IMR-90 (cell line): Measurements from ENCODE around the gene ADCY2. TPM values are rescaled to one million over a fixed set of nuclear protein-coding genes. Genes with fewer than 3 reads are reported as not detected.

Experiments
- ATAC-seq: fragments of 200-7000 bp; cut with Tn5 transposase; 2 replicates; pipeline ENCODE4 v1.9.1; 2020; ENCODE audit warnings: low read depth, mild to moderate bottlenecking, moderate library complexity
- BruUV-seq: library from RNA; stranded (reverse); fragments of 400-500 nt; replicated peaks from 2 replicates; lab custom pipeline; 2021; lab: Mats Ljungman, UMichigan
- CTCF ChIA-PET: fragments of 300-600 bp; formaldehyde crosslinking; extraction: SDS; loops from one replicate; lab custom pipeline; 2021; ENCODE audit warnings: antibody characterized with exemption; lab: Yijun Ruan, JAX
- POLR2A ChIA-PET: fragments of 300-600 bp; sonication (Branson Sonifier 250); formaldehyde crosslinking; loops from one replicate; lab custom pipeline; 2022; ENCODE audit warnings: antibody characterized with exemption; ENCODE audit not compliant: unreplicated experiment; lab: Charles Lee
- DNase-seq: peaks from one replicate; pipeline ENCODE4 v3.0.0; 2013
- H2AFZ ChIP-seq: replicated peaks from 2 replicates; pipeline ENCODE3; 2013; ENCODE audit warnings: low read length, mild to moderate bottlenecking; ENCODE audit not compliant: poor library complexity
- H2AK5ac ChIP-seq: 2 replicates; pipeline ENCODE4 v1.6.1; 2013; ENCODE audit warnings: low read depth, low read length, inconsistent platforms
- H2AK9ac ChIP-seq: replicated peaks from 2 replicates; pipeline ENCODE3; 2013; ENCODE audit warnings: mild to moderate bottlenecking, low read depth, low read length, moderate library complexity; ENCODE audit not compliant: poor library complexity
- H2BK120ac ChIP-seq: 2 replicates; pipeline ENCODE4 v1.6.1; 2013; ENCODE audit warnings: low read depth, low read length, inconsistent platforms
- H2BK15ac ChIP-seq: 3 replicates; pipeline ENCODE4 v1.6.1; 2013; ENCODE audit warnings: low read depth, low read length, inconsistent platforms
- H2BK20ac ChIP-seq: 2 replicates; pipeline ENCODE4 v1.6.1; 2013; ENCODE audit warnings: low read depth, mild to moderate bottlenecking, inconsistent platforms, low read length, moderate library complexity
- H2BK5ac ChIP-seq: 2 replicates; pipeline ENCODE4 v1.6.1; 2013; ENCODE audit warnings: mild to moderate bottlenecking, low read depth, low read length, inconsistent platforms; ENCODE audit not compliant: poor library complexity, severe bottlenecking
- H3K14ac ChIP-seq: replicated peaks from 2 replicates; pipeline ENCODE4 v1.6.1; 2013; ENCODE audit warnings: low read depth, low read length, inconsistent platforms
- H3K18ac ChIP-seq: 2 replicates; pipeline ENCODE4 v1.6.1; 2013; ENCODE audit warnings: low read depth, low read length, control low read depth
- H3K23ac ChIP-seq: 2 replicates; pipeline ENCODE4 v1.6.1; 2013; ENCODE audit warnings: low read depth, low read length, inconsistent platforms
- H3K27ac ChIP-seq: 2 replicates; pipeline ENCODE4 v1.5.1; 2013; ENCODE audit warnings: mild to moderate bottlenecking, control low read depth, low read length; ENCODE audit not compliant: insufficient read depth
- H3K27me3 ChIP-seq: 2 replicates; pipeline ENCODE4 v1.6.1; 2013; ENCODE audit warnings: low read length; ENCODE audit not compliant: control insufficient read depth, insufficient read depth
- H3K36me3 ChIP-seq: 2 replicates; pipeline ENCODE4 v1.6.1; 2013; ENCODE audit warnings: low read length, mixed read lengths; ENCODE audit not compliant: control insufficient read depth, insufficient read depth
- H3K4ac ChIP-seq: 2 replicates; pipeline ENCODE4 v1.6.1; 2013; ENCODE audit warnings: low read depth, low read length, inconsistent platforms
- H3K4me1 ChIP-seq: 2 replicates; pipeline ENCODE4 v1.6.1; 2013; ENCODE audit warnings: low read length, mixed read lengths; ENCODE audit not compliant: control insufficient read depth, insufficient read depth
- H3K4me2 ChIP-seq: 2 replicates; pipeline ENCODE4 v1.6.1; 2013; ENCODE audit warnings: low read depth, mild to moderate bottlenecking, control low read depth, low read length, moderate library complexity
- H3K4me3 ChIP-seq: 2 replicates; pipeline ENCODE4 v1.5.1; 2013; ENCODE audit warnings: low read depth, mild to moderate bottlenecking, control low read depth, low read length, moderate library complexity; ENCODE audit not compliant: insufficient read depth
- H3K56ac ChIP-seq: 2 replicates; pipeline ENCODE4 v1.6.1; 2013; ENCODE audit warnings: low read length, inconsistent platforms; ENCODE audit not compliant: insufficient read depth; ENCODE audit errors: extremely low read depth
- H3K79me1 ChIP-seq, 2 experiments: 2 replicates each; pipeline ENCODE4 v1.6.1; 2013; ENCODE audit warnings: low read length in 2 of 2, inconsistent platforms in 1 of 2, low read depth in 1 of 2
- H3K9ac ChIP-seq: 2 replicates; pipeline ENCODE4 v1.6.1; 2013; ENCODE audit warnings: low read depth, low read length, control low read depth
- H3K9me1 ChIP-seq: 2 replicates; pipeline ENCODE4 v1.6.1; 2013; ENCODE audit warnings: low read length, inconsistent platforms; ENCODE audit not compliant: insufficient read depth
- H3K9me3 ChIP-seq: 2 replicates; pipeline ENCODE4 v1.6.1; 2013; ENCODE audit warnings: low read length; ENCODE audit not compliant: control insufficient read depth, insufficient read depth
- H4K20me1 ChIP-seq: 2 replicates; pipeline ENCODE4 v1.6.1; 2013; ENCODE audit warnings: low read length, inconsistent platforms; ENCODE audit not compliant: insufficient read depth
- H4K5ac ChIP-seq: 2 replicates; pipeline ENCODE4 v1.6.1; 2013; ENCODE audit warnings: mild to moderate bottlenecking, low read depth, low read length, control low read depth
- H4K8ac ChIP-seq, 2 experiments: 2 replicates each; pipeline ENCODE4 v1.6.1; 2013; ENCODE audit warnings: low read depth in 2 of 2, low read length in 2 of 2, control low read depth in 1 of 2, inconsistent platforms in 1 of 2
- H4K91ac ChIP-seq: 2 replicates; pipeline ENCODE4 v1.6.1; 2013; ENCODE audit warnings: low read depth, low read length, inconsistent platforms; ENCODE audit not compliant: insufficient read depth
- BHLHE40 ChIP-seq: fragments of 150-350 bp; IDR thresholded peaks from 2 replicates; pipeline ENCODE4 v1.6.1; 2016; ENCODE audit warnings: mild to moderate bottlenecking, low read depth, low read length
- CEBPB ChIP-seq: IDR thresholded peaks from 2 replicates; pipeline ENCODE4 v1.6.1; 2012; ENCODE audit warnings: low read depth, low read length, improper control_type of control experiment
- CHD1 ChIP-seq: IDR thresholded peaks from 2 replicates; pipeline ENCODE4 v1.6.1; 2012; ENCODE audit warnings: low read depth, low read length, improper control_type of control experiment
- FOS ChIP-seq: fragments of 150-350 bp; IDR thresholded peaks from 2 replicates; pipeline ENCODE4 v1.6.1; 2016; ENCODE audit warnings: low read depth, low read length
- MAFK ChIP-seq: IDR thresholded peaks from 2 replicates; pipeline ENCODE4 v1.6.1; 2012; ENCODE audit warnings: low read depth, low read length, improper control_type of control experiment
- MAZ ChIP-seq: IDR thresholded peaks from 2 replicates; pipeline ENCODE4 v1.6.1; 2012; ENCODE audit warnings: low read depth, mild to moderate bottlenecking, low read length, improper control_type of control experiment, moderate library complexity, borderline replicate concordance
- MXI1 ChIP-seq: IDR thresholded peaks from 2 replicates; pipeline ENCODE4 v1.6.1; 2012; ENCODE audit warnings: low read depth, mild to moderate bottlenecking, low read length, moderate library complexity, borderline replicate concordance
- NFE2L2 ChIP-seq: fragments of 150-350 bp; IDR thresholded peaks from 2 replicates; pipeline ENCODE4 v1.6.1; 2016; ENCODE audit warnings: low read depth, mild to moderate bottlenecking, low read length
- POLR2A ChIP-seq: IDR thresholded peaks from 2 replicates; pipeline ENCODE4 v1.6.1; 2012; ENCODE audit warnings: mild to moderate bottlenecking, low read depth, low read length
- RAD21 ChIP-seq: IDR thresholded peaks from 2 replicates; pipeline ENCODE4 v1.6.1; 2012; ENCODE audit warnings: low read length, improper control_type of control experiment
- RCOR1 ChIP-seq: IDR thresholded peaks from 2 replicates; pipeline ENCODE4 v1.6.1; 2012; ENCODE audit warnings: mild to moderate bottlenecking, low read length, improper control_type of control experiment; ENCODE audit not compliant: insufficient replicate concordance
- RFX5 ChIP-seq: IDR thresholded peaks from 2 replicates; pipeline ENCODE4 v1.8.0; 2012; ENCODE audit warnings: low read depth, mild to moderate bottlenecking, low read length, moderate library complexity
- SMC3 ChIP-seq: fragments of 150-350 bp; IDR thresholded peaks from 2 replicates; pipeline ENCODE4 v1.6.1; 2016; ENCODE audit warnings: low read depth, mild to moderate bottlenecking, antibody characterized with exemption, low read length, moderate library complexity
- WGBS, 2 experiments: methylation state at CpG; one replicate each; pipeline versions ENCODE4 v1.1.5 to v1.1.7; 2013; ENCODE audit warnings: missing lambda C conversion rate in 2 of 2; ENCODE audit not compliant: insufficient read length in 1 of 2; ENCODE audit errors: extremely low coverage in 2 of 2; 5-methylcytosine and 5-hydroxymethylcytosine counted together
- dilution Hi-C: fragments of 300-500 bp; cut with HindIII; formaldehyde crosslinking; loops from one replicate; pipeline ENCODE4 v1.14.3; 2018; ENCODE audit warnings: low sequenced_read_pairs; ENCODE audit not compliant: unreplicated experiment
- in situ Hi-C: fragments of 300-500 bp; cut with MboI; formaldehyde crosslinking; loops from 3 replicates; pipeline ENCODE4 v1.14.3; 2019; ENCODE audit warnings: low sequenced_read_pairs, inconsistent platforms, mixed read lengths
- intact Hi-C: fragments of 100-400 bp; cut with micrococcal nuclease; formaldehyde crosslinking; loops from 2 replicates; pipeline ENCODE4 v1.10.0; 2022
- polyA plus RNA-seq, 3 experiments: library from polyadenylated mRNA; depleted of rRNA; stranded (reverse); fragments of >200 nt; gene quantifications; 2 replicates each; pipeline ENCODE4 v1.2.3, GENCODE V29; 2012; ENCODE audit warnings: low replicate concordance in 1 of 3
- total RNA-seq: library from RNA; depleted of rRNA; stranded (reverse); fragments of >200 nt; gene quantifications from 2 replicates; pipeline ENCODE4 v1.2.3, GENCODE V29; 2012
- TF ChIP-seq, protein P1 (sequence below): fragments of 150-350 bp; IDR thresholded peaks from 2 replicates; pipeline ENCODE4 v1.6.1; 2016; ENCODE audit warnings: low read depth, mild to moderate bottlenecking, low read length, moderate library complexity, borderline replicate concordance
- TF ChIP-seq, protein P2 (sequence below): conservative IDR thresholded peaks from 2 replicates; pipeline ENCODE4 v1.5.1; 2012; ENCODE audit warnings: mild to moderate bottlenecking, low read depth, low read length, improper control_type of control experiment
- TF ChIP-seq, protein P3 (sequence below): fragments of 150-350 bp; IDR thresholded peaks from 2 replicates; pipeline ENCODE4 v1.6.1; 2017; ENCODE audit warnings: mild to moderate bottlenecking, antibody characterized with exemption, low read length, low read depth

ADCY2 gene
- total and polyA plus RNA-seq, 2 of the 4 experiments (the other 2 are of a cell fraction) = not detected

DNA sequence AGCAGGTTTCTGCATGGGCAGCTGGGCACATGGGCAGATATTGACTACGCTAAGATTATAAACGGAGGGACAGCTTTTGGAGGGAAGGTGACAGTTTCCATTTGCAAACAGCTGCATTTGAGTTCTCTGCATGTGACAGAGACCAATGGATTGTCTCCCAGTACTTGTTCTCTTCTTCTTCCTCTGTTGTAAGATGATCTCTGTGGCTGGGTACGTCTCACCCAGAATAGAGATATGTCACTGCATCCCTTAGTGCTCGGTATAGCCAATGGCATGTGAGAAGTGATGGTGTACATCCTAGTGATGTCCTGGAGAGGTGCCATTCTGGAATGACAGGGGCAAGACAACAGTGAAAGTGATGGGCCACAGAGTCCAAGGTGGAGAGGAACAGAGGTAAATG, 283.7 kb downstream of the ADCY2 start:
- H3K36me3 ChIP-seq = no peaks in the 10 kb centered on the region
- peaks cover 21% of the 10 kb centered on the region for H3K9me3 ChIP-seq
- no TSS peak for BruUV-seq
- TF ChIP-seq BHLHE40 = no peak
- no peak for TF ChIP-seq POLR2A
- no peak for TF ChIP-seq NFE2L2
- TF ChIP-seq CHD1 = no peak
- no peak for TF ChIP-seq SMC3
- no peak for TF ChIP-seq MXI1
- TF ChIP-seq RCOR1 = no peak
- TF ChIP-seq, protein P1, sequence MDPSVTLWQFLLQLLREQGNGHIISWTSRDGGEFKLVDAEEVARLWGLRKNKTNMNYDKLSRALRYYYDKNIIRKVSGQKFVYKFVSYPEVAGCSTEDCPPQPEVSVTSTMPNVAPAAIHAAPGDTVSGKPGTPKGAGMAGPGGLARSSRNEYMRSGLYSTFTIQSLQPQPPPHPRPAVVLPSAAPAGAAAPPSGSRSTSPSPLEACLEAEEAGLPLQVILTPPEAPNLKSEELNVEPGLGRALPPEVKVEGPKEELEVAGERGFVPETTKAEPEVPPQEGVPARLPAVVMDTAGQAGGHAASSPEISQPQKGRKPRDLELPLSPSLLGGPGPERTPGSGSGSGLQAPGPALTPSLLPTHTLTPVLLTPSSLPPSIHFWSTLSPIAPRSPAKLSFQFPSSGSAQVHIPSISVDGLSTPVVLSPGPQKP = no peak
- TF ChIP-seq MAZ = no peak
- TF ChIP-seq, protein P2, sequence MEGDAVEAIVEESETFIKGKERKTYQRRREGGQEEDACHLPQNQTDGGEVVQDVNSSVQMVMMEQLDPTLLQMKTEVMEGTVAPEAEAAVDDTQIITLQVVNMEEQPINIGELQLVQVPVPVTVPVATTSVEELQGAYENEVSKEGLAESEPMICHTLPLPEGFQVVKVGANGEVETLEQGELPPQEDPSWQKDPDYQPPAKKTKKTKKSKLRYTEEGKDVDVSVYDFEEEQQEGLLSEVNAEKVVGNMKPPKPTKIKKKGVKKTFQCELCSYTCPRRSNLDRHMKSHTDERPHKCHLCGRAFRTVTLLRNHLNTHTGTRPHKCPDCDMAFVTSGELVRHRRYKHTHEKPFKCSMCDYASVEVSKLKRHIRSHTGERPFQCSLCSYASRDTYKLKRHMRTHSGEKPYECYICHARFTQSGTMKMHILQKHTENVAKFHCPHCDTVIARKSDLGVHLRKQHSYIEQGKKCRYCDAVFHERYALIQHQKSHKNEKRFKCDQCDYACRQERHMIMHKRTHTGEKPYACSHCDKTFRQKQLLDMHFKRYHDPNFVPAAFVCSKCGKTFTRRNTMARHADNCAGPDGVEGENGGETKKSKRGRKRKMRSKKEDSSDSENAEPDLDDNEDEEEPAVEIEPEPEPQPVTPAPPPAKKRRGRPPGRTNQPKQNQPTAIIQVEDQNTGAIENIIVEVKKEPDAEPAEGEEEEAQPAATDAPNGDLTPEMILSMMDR = no peak
- no peak for TF ChIP-seq RFX5
- TF ChIP-seq CEBPB = no peak
- TF ChIP-seq, protein P3, sequence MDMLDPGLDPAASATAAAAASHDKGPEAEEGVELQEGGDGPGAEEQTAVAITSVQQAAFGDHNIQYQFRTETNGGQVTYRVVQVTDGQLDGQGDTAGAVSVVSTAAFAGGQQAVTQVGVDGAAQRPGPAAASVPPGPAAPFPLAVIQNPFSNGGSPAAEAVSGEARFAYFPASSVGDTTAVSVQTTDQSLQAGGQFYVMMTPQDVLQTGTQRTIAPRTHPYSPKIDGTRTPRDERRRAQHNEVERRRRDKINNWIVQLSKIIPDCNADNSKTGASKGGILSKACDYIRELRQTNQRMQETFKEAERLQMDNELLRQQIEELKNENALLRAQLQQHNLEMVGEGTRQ = no peak
- no peak for TF ChIP-seq RAD21
- no peak for TF ChIP-seq MAFK
- no peak for TF ChIP-seq FOS
- H3K14ac ChIP-seq = no peak overlapping the region
- dilution Hi-C loops (no loop called here), intact Hi-C loops (no loop called here), in situ Hi-C loops (no loop called here)
- no peak overlapping the region for H3K4ac ChIP-seq
- no peaks in the 10 kb centered on the region for H3K27me3 ChIP-seq
- ATAC-seq = no peak
- no peaks in the 10 kb centered on the region for H3K4me1 ChIP-seq
- H4K20me1 ChIP-seq = no peaks in the 10 kb centered on the region
- no peak overlapping the region for H3K56ac ChIP-seq
- 70% methylated on average over 2 of the region's 4 CpGs; no CpG with 5 or more reads in 1 of the 2 experiments for WGBS, 2 experiments
- no peak overlapping the region for H3K23ac ChIP-seq
- H3K4me2 ChIP-seq = no peak overlapping the region
- no peak overlapping the region for H2AK5ac ChIP-seq
- no peak overlapping the region for H3K27ac ChIP-seq
- no peak overlapping the region for H2BK15ac ChIP-seq
- no peak overlapping the region for H3K9ac ChIP-seq
- POLR2A ChIA-PET = no interaction called here
- no peaks in the 10 kb centered on the region for H3K79me1 ChIP-seq
- DNase-seq = no peak
- H3K9me1 ChIP-seq = no peaks in the 10 kb centered on the region
- H4K91ac ChIP-seq = no peak overlapping the region
- no peak overlapping the region for H4K5ac ChIP-seq
- no peak overlapping the region for H4K8ac ChIP-seq
- no peak overlapping the region for H2BK20ac ChIP-seq
- H2AFZ ChIP-seq = no peak overlapping the region
- H2BK5ac ChIP-seq = no peak overlapping the region
- H2BK120ac ChIP-seq = no peak overlapping the region
- no peak overlapping the region for H3K4me3 ChIP-seq
- no peak overlapping the region for H3K18ac ChIP-seq
- CTCF ChIA-PET = no interaction called here
- H2AK9ac ChIP-seq = no peak overlapping the region
